Thyroid gland (tissue), 4 donors: ENCODE data around the gene SLC13A3.

Experiments
- CTCF ChIP-seq, 6 experiments: fragments of 200-600 bp in 3 of 6; fragments of 450-650 bp in 3 of 6; sonication (generic) in 3 of 6; IDR thresholded peaks; one replicate each; pipeline ENCODE4 v1.5.1; 2016 to 2019; ENCODE audit warnings: antibody characterized with exemption in 6 of 6, mild to moderate bottlenecking in 2 of 6, inconsistent platforms in 1 of 6, moderate library complexity in 1 of 6
- POLR2A ChIP-seq, 2 donors: fragments of 450-650 bp; IDR thresholded peaks; one replicate each; pipeline ENCODE4 v1.6.1; 2017; ENCODE audit warnings: antibody characterized with exemption in 2 of 2, mild to moderate bottlenecking in 2 of 2, moderate library complexity in 1 of 2

GRCh38 chr20:46625875-46626373, 25.3 kb downstream of the SLC13A3 start:
- no peak for TF ChIP-seq CTCF (IDR thresholded peaks at IDR 0.05)
- TF ChIP-seq POLR2A (IDR thresholded peaks at IDR 0.05) = no peak
